AML-193 (cell line): Measurements from ENCODE around the gene VIT.
"Not testable (repeated sequence)": the region's sequence is repeated elsewhere in the genome, so short reads cannot be mapped to it uniquely, and the experiment has no call there.

Experiments
- DNase-seq, 2 experiments: peaks; one replicate each; lab custom pipeline; 2025; lab: John Stamatoyannopoulos, UW

The VIT gene

DNA sequence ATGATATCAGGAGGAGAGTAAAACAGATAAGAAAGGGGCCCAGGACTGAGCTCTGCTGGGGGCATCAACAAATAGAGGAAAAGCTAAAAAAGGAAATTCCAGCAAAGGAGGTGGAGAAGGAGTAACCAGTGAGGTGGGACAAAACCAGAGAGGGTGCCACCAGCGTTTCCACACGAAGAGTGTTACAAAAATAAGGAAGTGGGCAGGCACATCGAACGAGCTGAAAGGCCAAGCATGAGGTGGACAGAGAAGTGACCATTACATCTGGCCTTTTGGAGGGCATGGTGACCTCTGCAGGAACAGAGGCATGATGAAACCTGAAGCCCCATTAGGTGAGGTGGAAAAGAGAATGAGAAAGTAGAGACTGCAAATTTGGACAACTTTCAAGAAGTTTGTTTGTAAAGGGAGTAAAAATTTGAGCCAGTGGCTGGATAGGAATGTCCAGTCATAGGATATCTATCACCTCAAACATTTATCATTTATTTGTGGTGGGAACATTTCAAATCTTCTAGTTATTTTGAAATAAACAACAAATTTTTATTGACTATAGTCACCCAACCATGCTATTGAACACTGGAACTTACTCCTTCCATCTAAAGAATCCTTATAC is 18.4 kb upstream of the VIT start:
- DNase-seq: peak; percentile 26 to 53

GRCh38 chr2:36678856-36679255 is 17.7 kb upstream of the VIT start:
- DNase-seq: no peak

DNA sequence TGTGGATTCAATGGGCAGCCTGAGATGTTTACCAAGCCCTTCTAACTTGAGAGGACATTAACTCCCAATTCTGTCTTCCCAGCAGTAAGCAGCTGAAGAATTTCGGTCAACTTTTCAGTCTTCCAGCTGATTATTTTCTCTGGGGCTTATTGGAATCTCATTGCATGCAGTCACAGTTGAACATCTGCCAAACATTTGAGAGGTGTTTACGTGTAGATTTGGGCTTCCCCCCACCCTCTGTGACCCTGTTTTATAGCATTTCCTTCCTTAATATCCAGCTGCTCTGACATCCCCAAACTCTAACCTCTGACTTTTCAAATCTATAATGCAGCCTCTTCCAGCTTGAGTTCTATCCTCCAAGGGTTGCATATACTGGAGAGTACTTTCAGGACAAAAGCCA is 16.5 kb upstream of the VIT start:
- no peak for DNase-seq

GRCh38 chr2:36682562-36682961 is 13.9 kb upstream of the VIT start:
- DNase-seq: no peak

DNA sequence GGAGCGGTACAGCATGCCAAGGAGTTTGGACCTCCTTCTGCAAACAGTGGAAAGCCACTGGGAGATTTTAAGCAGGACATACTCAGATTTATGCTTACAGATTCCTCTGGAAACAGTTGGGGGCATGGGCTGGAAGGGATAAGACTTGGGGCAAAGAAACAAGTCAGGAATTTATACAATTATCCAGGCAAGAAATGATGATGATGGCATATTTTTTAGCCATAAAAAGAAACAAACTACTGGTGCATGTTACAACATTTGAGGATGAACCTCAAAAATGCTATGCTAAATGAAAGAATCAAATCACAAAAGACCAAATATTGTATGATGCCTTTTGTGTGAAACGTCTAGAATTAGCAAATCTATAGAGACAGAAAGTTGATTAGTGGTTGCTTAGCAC is 13.5 kb upstream of the VIT start:
- DNase-seq: no peak

DNA sequence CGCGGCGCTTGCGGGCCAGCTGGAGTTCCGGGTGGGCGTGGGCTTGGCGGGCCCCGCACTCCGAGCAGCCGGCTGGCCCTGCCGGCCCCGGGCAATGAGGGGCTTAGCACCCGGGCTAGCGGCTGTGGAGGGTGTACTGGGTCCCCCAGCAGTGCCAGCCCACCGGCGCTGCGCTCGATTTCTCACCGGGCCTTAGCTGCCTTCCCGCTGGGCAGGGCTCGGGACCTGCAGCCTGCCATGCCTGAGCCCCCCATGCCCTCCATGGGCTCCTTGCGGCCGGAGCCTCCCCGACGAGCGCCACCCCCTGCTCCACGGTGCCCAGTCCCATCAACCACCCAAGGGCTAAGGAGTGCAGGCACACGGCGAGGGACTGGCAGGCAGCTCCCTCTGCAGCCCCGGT is 8.2 kb upstream of the VIT start:
- DNase-seq: not testable (repeated sequence)

GRCh38 chr2:36689013-36689412 is 7.5 kb upstream of the VIT start:
- DNase-seq: not testable (repeated sequence)

GRCh38 chr2:36692121-36692520 is 4.4 kb upstream of the VIT start:
- no peak for DNase-seq

- DNase-seq: no peak
Observed at GRCh38 chr2:36693825-36694224, 2.7 kb upstream of the VIT start.

DNA sequence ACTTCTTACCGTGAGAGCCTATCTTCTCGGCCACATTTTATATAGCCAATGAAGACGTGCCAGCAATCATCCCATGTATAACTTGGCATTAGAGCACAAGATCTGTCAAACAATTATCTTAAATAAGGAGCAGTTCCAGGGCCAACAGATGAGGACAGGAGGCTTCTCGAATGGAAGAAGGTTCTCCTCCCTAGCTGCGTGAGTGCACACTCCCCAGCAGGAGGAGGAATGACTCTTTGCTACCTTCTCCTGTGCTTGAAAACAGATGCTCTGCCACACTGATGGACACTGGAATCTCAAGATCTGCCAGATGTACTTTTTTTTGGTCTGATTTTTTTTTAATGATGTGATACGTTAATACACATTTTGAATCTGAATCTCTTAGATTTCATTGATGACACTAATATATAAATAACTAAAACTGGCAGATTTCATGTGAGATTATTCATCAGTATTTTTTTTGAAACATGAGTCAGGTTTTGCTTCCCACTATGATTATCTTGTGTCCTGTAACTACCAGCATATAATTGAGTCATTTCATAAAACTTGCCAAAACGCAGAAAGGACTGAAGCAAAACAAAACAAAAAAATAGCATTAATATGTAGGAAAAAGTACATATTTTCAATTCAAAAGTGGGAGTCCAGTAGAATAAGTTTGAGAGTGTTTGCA is 626 bp upstream of the VIT start:
- DNase-seq: no peak

GRCh38 chr2:36697424-36698066 is 1.0 kb downstream of the VIT start:
- DNase-seq: no peak

DNA sequence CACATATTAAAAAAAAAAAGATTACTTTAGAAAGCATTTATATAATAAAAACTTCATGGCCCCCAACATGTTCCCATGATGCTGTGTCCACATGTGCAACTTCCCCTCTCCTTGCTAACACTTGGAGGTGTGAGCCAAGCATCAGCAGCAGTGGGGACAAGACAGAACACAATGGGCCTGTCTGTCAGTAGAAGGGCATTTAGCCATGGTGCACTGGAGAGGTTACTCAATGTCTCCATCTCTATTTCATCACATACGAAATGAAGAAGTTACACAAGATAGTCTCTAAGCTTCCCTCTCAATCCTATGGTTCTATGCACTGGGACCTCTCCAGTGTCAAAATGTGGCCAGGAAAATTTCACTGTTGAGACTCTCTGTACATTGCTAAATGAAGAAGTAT is 2.5 kb downstream of the VIT start:
- DNase-seq: peak; percentile 93 to 95

DNA sequence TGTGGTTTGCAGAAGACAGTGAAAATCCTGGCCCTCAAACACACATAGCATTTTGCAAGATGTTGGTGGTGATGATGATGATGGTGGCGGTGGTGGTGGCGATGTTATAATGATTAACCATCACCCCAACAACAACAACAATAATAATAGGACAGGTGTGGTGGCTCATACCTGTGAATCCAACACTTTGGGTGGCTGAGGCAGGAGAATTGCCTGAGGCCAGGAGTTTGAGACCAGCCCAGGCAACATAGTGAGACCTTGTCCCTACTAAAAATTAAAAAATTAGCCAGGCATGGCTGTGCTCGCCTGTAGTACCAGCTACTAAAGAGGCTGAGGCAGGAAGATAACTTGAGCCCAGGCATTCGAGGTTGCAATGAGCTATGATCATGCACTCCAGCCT is 3.8 kb downstream of the VIT start:
- DNase-seq: no peak

DNA sequence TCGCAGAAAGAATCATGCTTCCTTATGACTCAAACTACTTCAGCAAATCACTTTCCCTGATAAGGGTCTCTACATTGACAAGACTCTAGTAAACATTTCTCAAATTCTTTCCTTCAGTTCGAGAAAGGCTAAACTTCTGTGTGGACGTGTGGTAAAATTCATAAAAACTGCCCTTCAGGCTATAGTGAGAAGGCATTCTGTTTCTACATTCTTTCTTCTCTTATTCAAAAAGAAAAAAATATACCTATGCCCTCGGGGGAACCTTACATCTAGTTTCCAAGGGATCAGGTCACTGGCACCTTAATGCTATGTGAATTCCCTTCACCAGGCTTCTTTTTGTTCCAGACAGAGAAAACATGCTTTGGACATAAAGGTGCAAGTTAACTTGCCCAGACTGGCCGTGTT is 4.9 kb downstream of the VIT start:
- DNase-seq: no peak

GRCh38 chr2:36701918-36702317 is 5.4 kb downstream of the VIT start:
- no peak for DNase-seq

GRCh38 chr2:36702781-36703180 is 6.3 kb downstream of the VIT start:
- DNase-seq: no peak

GRCh38 chr2:36704475-36705150 is 8.1 kb downstream of the VIT start:
- DNase-seq: no peak

DNA sequence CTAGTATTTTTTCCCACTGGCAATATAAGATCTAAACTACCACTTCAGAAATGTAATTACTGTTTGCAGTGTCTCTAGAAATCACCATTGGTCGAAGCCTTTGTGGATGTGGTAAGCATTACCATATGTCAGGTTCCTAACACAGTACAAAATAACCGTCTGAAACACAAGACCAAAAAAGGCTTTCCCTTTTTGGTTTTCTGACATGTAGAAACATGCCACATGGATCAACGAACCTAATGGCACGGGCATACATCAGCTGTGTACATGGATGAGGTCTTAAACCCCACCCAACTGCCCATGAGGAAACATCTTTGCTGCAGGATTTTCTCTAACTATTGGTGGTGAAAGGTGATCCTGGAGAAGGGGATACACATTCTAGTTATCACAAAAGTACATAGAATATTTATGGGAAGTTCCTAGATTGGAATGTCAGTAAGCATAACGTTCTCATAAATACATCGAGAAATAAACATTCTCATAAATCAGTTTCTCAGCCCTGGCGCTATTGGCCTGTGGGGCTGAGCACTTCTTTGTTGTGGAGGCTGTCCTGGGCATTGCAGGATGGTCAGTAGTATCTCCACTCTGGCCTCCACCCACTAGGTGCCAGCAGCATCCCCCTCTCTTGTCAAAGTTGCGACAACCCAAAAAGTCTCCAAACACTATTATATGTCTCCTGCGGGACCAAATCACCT is 9.0 kb downstream of the VIT start:
- DNase-seq: no peak

DNA sequence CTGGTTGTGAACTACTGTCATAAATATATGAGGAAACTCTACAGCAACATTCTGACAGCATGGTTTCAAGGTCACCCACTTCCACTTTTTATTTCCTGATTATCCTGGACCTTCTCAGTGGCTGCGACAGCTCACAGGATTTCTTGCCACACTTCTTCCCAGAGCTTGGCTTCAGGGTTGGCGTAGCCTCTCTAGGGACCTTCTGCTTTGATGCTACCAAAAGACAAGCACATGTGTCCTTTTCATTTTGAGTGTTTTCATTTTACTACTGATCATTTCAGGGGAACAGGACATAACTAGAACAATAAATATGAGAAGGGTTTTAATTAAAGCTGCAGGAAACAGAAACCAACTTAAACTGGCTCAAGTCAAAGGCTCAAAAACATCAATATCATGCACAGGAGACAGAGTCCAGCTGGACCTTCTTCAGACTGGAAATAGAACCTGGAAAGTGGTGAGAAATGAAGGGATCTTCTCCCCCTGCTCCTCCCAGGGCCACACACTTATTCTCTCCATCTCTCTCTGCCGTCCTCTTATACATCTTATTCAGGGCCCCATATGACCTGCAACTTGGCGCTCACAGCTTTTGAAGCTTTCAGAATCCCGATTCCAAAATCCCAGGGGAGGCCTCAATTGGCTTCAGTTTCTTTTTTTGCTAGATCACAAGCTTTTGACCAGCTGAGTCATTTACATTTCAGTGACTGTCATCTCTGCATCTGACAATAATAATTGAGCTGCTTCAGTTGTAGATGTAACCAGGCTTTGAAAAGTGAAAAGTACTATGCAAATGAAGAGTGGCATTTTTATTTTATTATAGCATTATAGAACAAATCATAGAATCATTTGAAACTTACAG is 9.7 kb downstream of the VIT start:
- DNase-seq: peak; percentile 29 to 38

- DNase-seq: no peak
Observed at GRCh38 chr2:36707050-36707449, 10.5 kb downstream of the VIT start.

DNA sequence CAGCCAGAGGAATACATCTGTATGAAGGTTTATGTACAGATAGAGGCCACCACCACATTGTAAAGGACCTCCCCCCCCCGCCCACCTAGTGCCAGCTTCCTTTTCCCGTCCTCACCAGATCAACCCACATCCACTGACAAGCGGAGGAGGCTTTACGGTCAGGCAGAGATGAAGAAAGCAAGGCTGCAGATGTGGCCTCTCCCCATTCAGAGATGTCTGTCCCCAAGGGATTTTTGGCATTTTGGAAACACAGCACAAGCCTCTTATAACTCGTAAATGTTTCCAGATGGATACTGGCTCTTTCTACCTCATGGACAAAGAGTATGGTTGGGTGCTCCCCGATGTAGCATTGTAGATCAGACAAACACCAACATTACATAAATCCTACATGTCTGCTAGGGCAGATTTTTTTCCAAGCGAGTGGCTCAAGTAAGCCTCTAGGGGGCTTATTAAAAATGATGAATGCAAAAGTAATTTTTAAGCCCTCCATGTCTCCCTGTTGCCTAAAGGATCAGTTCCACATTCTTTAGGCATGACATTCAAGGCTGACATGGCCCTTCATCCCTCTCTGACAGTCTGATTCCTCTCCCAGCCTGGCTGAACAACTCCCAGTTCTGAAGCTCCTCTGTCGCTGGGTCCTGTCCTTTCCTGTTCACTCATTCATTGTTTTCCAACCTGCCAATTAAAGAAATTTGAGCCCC is 11.7 kb downstream of the VIT start:
- DNase-seq: no peak
